ENCODE results near the gene RYR2. TPM values are rescaled to one million over a fixed set of nuclear protein-coding genes. Genes with fewer than 3 reads are reported as not detected.

The RYR2 gene
- total and polyA plus RNA-seq, 7 experiments from 2014 or later, result 0.05 TPM; not detected in 6

- no peaks in the 10 kb centered on the region for H3K36me3 ChIP-seq (ENCODE audit: control insufficient read depth in 2 of 3, insufficient read depth in 3 of 3, low read length in 3 of 3)
- ATAC-seq (no peak), DNase-seq (no peak)
- intact Hi-C loops (cut with micrococcal nuclease), result no loop called here
- CTCF ChIA-PET, result interaction anchor here (1.2 kb wide), 1 partner anchor 18 kb away, joined by 3 read pairs; no protein-coding TSS in a partner anchor
- no peak overlapping the region for H3K27ac ChIP-seq (ENCODE audit: low read depth, low read length)
- H3K9me3 ChIP-seq (ENCODE audit: control insufficient read depth in 2 of 3, low read length in 3 of 3), result no peaks in the 10 kb centered on the region
- Mint-ChIP-seq H3K27me3 (peaks cover 0 to 10% (median 4%) of the 10 kb centered on the region in 5 donors), H3K36me3 (no peaks in the 10 kb centered on the region), H3K9me3 (peaks cover 0 to 9% (median 0%) of the 10 kb centered on the region in 11 donors), H3K4me1 (no peaks in the 10 kb centered on the region), H3K4me3 (no peak overlapping the region), H3K27ac (no peak overlapping the region)
- H3K4me3 ChIP-seq (ENCODE audit: low read length), result no peak overlapping the region
- H3K27me3 ChIP-seq (ENCODE audit: control insufficient read depth in 2 of 2, insufficient read depth in 2 of 2, low read length in 2 of 2), result no peaks in the 10 kb centered on the region
- POLR2A ChIA-PET, result no interaction called here
- H3K4me1 ChIP-seq (ENCODE audit: control insufficient read depth in 2 of 2, insufficient read depth in 2 of 2, low read length in 2 of 2), result no peaks in the 10 kb centered on the region
Observed at GRCh38 chr1:237444120-237444790, 402.3 kb downstream of the RYR2 start.

- ATAC-seq (no peak), DNase-seq (no peak)
- intact Hi-C loops (cut with micrococcal nuclease), result no loop called here
- H3K4me3 Mint-ChIP-seq, result no peak overlapping the region
- CTCF ChIA-PET, result no interaction called here
- Histone ChIP-seq H3K4me1 (ENCODE audit: control insufficient read depth in 2 of 2, insufficient read depth in 2 of 2, low read length in 2 of 2) (no peaks in the 10 kb centered on the region), H3K36me3 (ENCODE audit: control insufficient read depth in 2 of 3, insufficient read depth in 3 of 3, low read length in 3 of 3) (no peaks in the 10 kb centered on the region), H3K27ac (ENCODE audit: low read depth, low read length) (no peak overlapping the region), H3K9me3 (ENCODE audit: control insufficient read depth in 2 of 3, low read length in 3 of 3) (no peaks in the 10 kb centered on the region), H3K4me3 (ENCODE audit: low read length) (no peak overlapping the region), H3K27me3 (ENCODE audit: control insufficient read depth in 2 of 2, insufficient read depth in 2 of 2, low read length in 2 of 2) (no peaks in the 10 kb centered on the region)
- H3K4me1 Mint-ChIP-seq, result no peaks in the 10 kb centered on the region
- no peak overlapping the region for H3K27ac Mint-ChIP-seq
- POLR2A ChIA-PET, result no interaction called here
- no peaks in the 10 kb centered on the region for H3K36me3 Mint-ChIP-seq
- H3K27me3 Mint-ChIP-seq, result peaks cover 0 to 15% (median 8%) of the 10 kb centered on the region in 5 donors
- peaks cover 0 to 14% (median 4%) of the 10 kb centered on the region in 11 donors for H3K9me3 Mint-ChIP-seq
Observed at GRCh38 chr1:237448042-237448441, 406.1 kb downstream of the RYR2 start.

- H3K27ac Mint-ChIP-seq, result no peak overlapping the region
- ATAC-seq, result no peak
- Histone ChIP-seq H3K27me3 (ENCODE audit: control insufficient read depth in 2 of 2, insufficient read depth in 2 of 2, low read length in 2 of 2) (no peaks in the 10 kb centered on the region), H3K4me3 (ENCODE audit: low read length) (no peak overlapping the region), H3K9me3 (ENCODE audit: control insufficient read depth in 2 of 3, low read length in 3 of 3) (no peaks in the 10 kb centered on the region), H3K4me1 (ENCODE audit: control insufficient read depth in 2 of 2, insufficient read depth in 2 of 2, low read length in 2 of 2) (no peaks in the 10 kb centered on the region), H3K36me3 (ENCODE audit: control insufficient read depth in 2 of 3, insufficient read depth in 3 of 3, low read length in 3 of 3) (no peaks in the 10 kb centered on the region), H3K27ac (ENCODE audit: low read depth, low read length) (no peak overlapping the region)
- DNase-seq, result no peak
- no peak overlapping the region for H3K4me3 Mint-ChIP-seq
- peaks cover 0 to 3% (median 0%) of the 10 kb centered on the region in 5 donors for H3K27me3 Mint-ChIP-seq
- H3K36me3 Mint-ChIP-seq, result no peaks in the 10 kb centered on the region
- H3K4me1 Mint-ChIP-seq, result no peaks in the 10 kb centered on the region
- intact Hi-C loops (cut with micrococcal nuclease), result no loop called here
- peaks cover 0 to 5% (median 0%) of the 10 kb centered on the region in 11 donors for H3K9me3 Mint-ChIP-seq
- ChIA-PET CTCF (no interaction called here), POLR2A (no interaction called here)
Observed at GRCh38 chr1:237457573-237457972, 415.6 kb downstream of the RYR2 start.

- Histone ChIP-seq H3K9me3 (ENCODE audit: control insufficient read depth in 2 of 3, low read length in 3 of 3) (no peaks in the 10 kb centered on the region), H3K27ac (ENCODE audit: low read depth, low read length) (no peak overlapping the region), H3K36me3 (ENCODE audit: control insufficient read depth in 2 of 3, insufficient read depth in 3 of 3, low read length in 3 of 3) (no peaks in the 10 kb centered on the region), H3K27me3 (ENCODE audit: control insufficient read depth in 2 of 2, insufficient read depth in 2 of 2, low read length in 2 of 2) (no peaks in the 10 kb centered on the region), H3K4me3 (ENCODE audit: low read length) (no peak overlapping the region), H3K4me1 (ENCODE audit: control insufficient read depth in 2 of 2, insufficient read depth in 2 of 2, low read length in 2 of 2) (no peaks in the 10 kb centered on the region)
- H3K36me3 Mint-ChIP-seq, result no peaks in the 10 kb centered on the region
- no peak overlapping the region for H3K27ac Mint-ChIP-seq
- ChIA-PET POLR2A (no interaction called here), CTCF (no interaction called here)
- peaks cover 0 to 8% (median 0%) of the 10 kb centered on the region in 5 donors for H3K27me3 Mint-ChIP-seq
- H3K4me3 Mint-ChIP-seq, result no peak overlapping the region
- no peak for DNase-seq
- ATAC-seq, result no peak
- peaks cover 0 to 7% (median 0%) of the 10 kb centered on the region in 11 donors for H3K9me3 Mint-ChIP-seq
- intact Hi-C loops (cut with micrococcal nuclease), result no loop called here
- H3K4me1 Mint-ChIP-seq, result no peaks in the 10 kb centered on the region
Observed at GRCh38 chr1:237467320-237467719, 425.3 kb downstream of the RYR2 start.

GRCh38 chr1:237470712-237471338 is 428.8 kb downstream of the RYR2 start:
- no peaks in the 10 kb centered on the region for H3K36me3 ChIP-seq (ENCODE audit: control insufficient read depth in 2 of 3, insufficient read depth in 3 of 3, low read length in 3 of 3)
- CTCF ChIA-PET, result no interaction called here

GRCh38 chr1:237471377-237471776 is 429.4 kb downstream of the RYR2 start:
- no peak for DNase-seq
- no peaks in the 10 kb centered on the region for H3K9me3 ChIP-seq (ENCODE audit: control insufficient read depth in 2 of 3, low read length in 3 of 3)
- Mint-ChIP-seq H3K36me3 (no peaks in the 10 kb centered on the region), H3K4me3 (no peak overlapping the region), H3K27ac (no peak overlapping the region), H3K9me3 (peaks cover 0 to 6% (median 0%) of the 10 kb centered on the region in 11 donors), H3K27me3 (peaks cover 0 to 8% (median 6%) of the 10 kb centered on the region in 5 donors), H3K4me1 (no peaks in the 10 kb centered on the region)
- no peaks in the 10 kb centered on the region for H3K4me1 ChIP-seq (ENCODE audit: control insufficient read depth in 2 of 2, insufficient read depth in 2 of 2, low read length in 2 of 2)
- no peak overlapping the region for H3K4me3 ChIP-seq (ENCODE audit: low read length)
- no peak overlapping the region for H3K27ac ChIP-seq (ENCODE audit: low read depth, low read length)
- intact Hi-C loops (cut with micrococcal nuclease), result no loop called here
- H3K27me3 ChIP-seq (ENCODE audit: control insufficient read depth in 2 of 2, insufficient read depth in 2 of 2, low read length in 2 of 2), result no peaks in the 10 kb centered on the region
- ChIA-PET POLR2A (no interaction called here), CTCF (no interaction called here)
- ATAC-seq, result no peak
- H3K36me3 ChIP-seq (ENCODE audit: control insufficient read depth in 2 of 3, insufficient read depth in 3 of 3, low read length in 3 of 3), result no peaks in the 10 kb centered on the region

More at GRCh38 chr1:237470712-237471338, 428.8 kb downstream of the RYR2 start:
- POLR2A ChIA-PET, result no interaction called here
- Histone ChIP-seq H3K27ac (ENCODE audit: low read depth, low read length) (no peak overlapping the region), H3K9me3 (ENCODE audit: control insufficient read depth in 2 of 3, low read length in 3 of 3) (no peaks in the 10 kb centered on the region), H3K4me3 (ENCODE audit: low read length) (no peak overlapping the region), H3K4me1 (ENCODE audit: control insufficient read depth in 2 of 2, insufficient read depth in 2 of 2, low read length in 2 of 2) (no peaks in the 10 kb centered on the region), H3K27me3 (ENCODE audit: control insufficient read depth in 2 of 2, insufficient read depth in 2 of 2, low read length in 2 of 2) (no peaks in the 10 kb centered on the region)
- Mint-ChIP-seq H3K36me3 (no peaks in the 10 kb centered on the region), H3K4me1 (no peaks in the 10 kb centered on the region), H3K27ac (no peak overlapping the region), H3K4me3 (no peak overlapping the region), H3K27me3 (peaks cover 0 to 8% (median 6%) of the 10 kb centered on the region in 5 donors), H3K9me3 (peaks cover 0 to 6% (median 0%) of the 10 kb centered on the region in 11 donors)
- DNase-seq (no peak), ATAC-seq (no peak)
- intact Hi-C loops (cut with micrococcal nuclease), result no loop called here

- Mint-ChIP-seq H3K27ac (no peak overlapping the region), H3K36me3 (no peaks in the 10 kb centered on the region), H3K27me3 (peaks cover 0 to 8% (median 6%) of the 10 kb centered on the region in 5 donors), H3K4me3 (no peak overlapping the region), H3K9me3 (peaks cover 0 to 6% (median 0%) of the 10 kb centered on the region in 11 donors), H3K4me1 (no peaks in the 10 kb centered on the region)
- intact Hi-C loops (cut with micrococcal nuclease), result no loop called here
- Histone ChIP-seq H3K36me3 (ENCODE audit: control insufficient read depth in 2 of 3, insufficient read depth in 3 of 3, low read length in 3 of 3) (no peaks in the 10 kb centered on the region), H3K4me1 (ENCODE audit: control insufficient read depth in 2 of 2, insufficient read depth in 2 of 2, low read length in 2 of 2) (no peaks in the 10 kb centered on the region), H3K9me3 (ENCODE audit: control insufficient read depth in 2 of 3, low read length in 3 of 3) (no peaks in the 10 kb centered on the region), H3K27ac (ENCODE audit: low read depth, low read length) (no peak overlapping the region), H3K4me3 (ENCODE audit: low read length) (no peak overlapping the region), H3K27me3 (ENCODE audit: control insufficient read depth in 2 of 2, insufficient read depth in 2 of 2, low read length in 2 of 2) (no peaks in the 10 kb centered on the region)
- ChIA-PET POLR2A (no interaction called here), CTCF (no interaction called here)
- ATAC-seq (no peak), DNase-seq (no peak)
Observed at GRCh38 chr1:237471956-237472355, 430.0 kb downstream of the RYR2 start.
